ENCODE data around the gene ERI3.

ERI3 gene

GRCh38 chr1:44228218-44228617 is 126.8 kb downstream of the ERI3 start:
- no peaks in the 10 kb centered on the region for H3K27me3 Mint-ChIP-seq (ENCODE audit: low read depth)
- TF ChIP-seq, protein P1, sequence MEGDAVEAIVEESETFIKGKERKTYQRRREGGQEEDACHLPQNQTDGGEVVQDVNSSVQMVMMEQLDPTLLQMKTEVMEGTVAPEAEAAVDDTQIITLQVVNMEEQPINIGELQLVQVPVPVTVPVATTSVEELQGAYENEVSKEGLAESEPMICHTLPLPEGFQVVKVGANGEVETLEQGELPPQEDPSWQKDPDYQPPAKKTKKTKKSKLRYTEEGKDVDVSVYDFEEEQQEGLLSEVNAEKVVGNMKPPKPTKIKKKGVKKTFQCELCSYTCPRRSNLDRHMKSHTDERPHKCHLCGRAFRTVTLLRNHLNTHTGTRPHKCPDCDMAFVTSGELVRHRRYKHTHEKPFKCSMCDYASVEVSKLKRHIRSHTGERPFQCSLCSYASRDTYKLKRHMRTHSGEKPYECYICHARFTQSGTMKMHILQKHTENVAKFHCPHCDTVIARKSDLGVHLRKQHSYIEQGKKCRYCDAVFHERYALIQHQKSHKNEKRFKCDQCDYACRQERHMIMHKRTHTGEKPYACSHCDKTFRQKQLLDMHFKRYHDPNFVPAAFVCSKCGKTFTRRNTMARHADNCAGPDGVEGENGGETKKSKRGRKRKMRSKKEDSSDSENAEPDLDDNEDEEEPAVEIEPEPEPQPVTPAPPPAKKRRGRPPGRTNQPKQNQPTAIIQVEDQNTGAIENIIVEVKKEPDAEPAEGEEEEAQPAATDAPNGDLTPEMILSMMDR (IDR thresholded peaks at IDR 0.05; ENCODE audit: unreplicated experiment in 3 of 3): no peak
- H3K9me3 Mint-ChIP-seq: no peaks in the 10 kb centered on the region
- peaks cover 12% of the 10 kb centered on the region for H3K4me1 Mint-ChIP-seq
- peaks cover 61% of the 10 kb centered on the region for H3K36me3 Mint-ChIP-seq (ENCODE audit: low read depth)
- no peak overlapping the region for H3K27ac Mint-ChIP-seq
- no peak overlapping the region for H3K4me3 Mint-ChIP-seq

DNA sequence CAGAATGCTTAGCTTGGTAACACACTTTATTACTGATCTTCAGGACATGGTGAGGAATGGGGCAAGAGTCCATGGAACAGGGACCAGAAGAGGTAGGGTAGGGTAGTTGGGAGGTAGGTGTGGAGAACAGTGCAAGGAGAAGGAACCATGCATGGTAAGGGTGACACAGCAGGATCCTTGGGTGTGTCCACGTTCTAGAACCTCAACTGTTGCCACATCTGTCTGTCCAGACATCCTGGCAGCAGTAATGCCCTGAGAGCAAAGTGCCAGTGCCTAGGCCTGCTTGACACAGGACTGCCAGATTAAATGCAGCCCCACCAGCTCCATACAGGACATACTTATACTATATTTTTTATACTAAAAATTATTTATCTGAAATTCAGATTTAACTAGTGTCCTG is 127.8 kb downstream of the ERI3 start:
- H3K27ac Mint-ChIP-seq: no peak overlapping the region
- TF ChIP-seq, protein P1 (IDR thresholded peaks at IDR 0.05; ENCODE audit: unreplicated experiment in 3 of 3): no peak
- no peaks in the 10 kb centered on the region for H3K9me3 Mint-ChIP-seq

DNA sequence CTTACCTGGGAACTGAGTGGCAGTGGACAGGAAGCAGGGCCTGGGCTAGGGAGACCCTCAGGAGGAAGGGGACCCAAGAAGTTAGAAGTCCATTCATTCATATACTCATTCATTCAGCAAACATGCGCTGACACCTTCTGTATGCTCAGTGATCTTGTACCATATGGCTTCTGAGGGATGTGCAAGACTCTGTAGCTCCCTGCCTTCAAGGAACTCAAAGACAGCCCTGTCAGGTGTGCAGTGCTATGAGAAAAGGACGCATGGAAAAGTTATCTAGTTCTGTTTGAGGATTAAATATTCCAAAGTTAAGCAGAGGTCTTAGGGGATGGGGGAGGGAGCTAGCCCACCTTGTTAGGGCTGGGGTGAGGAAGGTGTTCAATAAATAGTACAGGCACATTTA is 129.3 kb downstream of the ERI3 start:
- TF ChIP-seq, protein P1 (IDR thresholded peaks at IDR 0.05; ENCODE audit: unreplicated experiment in 3 of 3): no peak
- peaks cover 45% of the 10 kb centered on the region for H3K36me3 Mint-ChIP-seq (ENCODE audit: low read depth)
- H3K27me3 Mint-ChIP-seq (ENCODE audit: low read depth): no peaks in the 10 kb centered on the region
- H3K4me1 Mint-ChIP-seq: peaks cover 12% of the 10 kb centered on the region
- no peak overlapping the region for H3K4me3 Mint-ChIP-seq
- no peak overlapping the region for H3K27ac Mint-ChIP-seq
- no peaks in the 10 kb centered on the region for H3K9me3 Mint-ChIP-seq

More for the DNA sequence above, 127.8 kb downstream of the ERI3 start:
- no peaks in the 10 kb centered on the region for H3K27me3 Mint-ChIP-seq (ENCODE audit: low read depth)
- H3K4me1 Mint-ChIP-seq: peaks cover 12% of the 10 kb centered on the region
- peaks cover 52% of the 10 kb centered on the region for H3K36me3 Mint-ChIP-seq (ENCODE audit: low read depth)
- no peak overlapping the region for H3K4me3 Mint-ChIP-seq

DNA sequence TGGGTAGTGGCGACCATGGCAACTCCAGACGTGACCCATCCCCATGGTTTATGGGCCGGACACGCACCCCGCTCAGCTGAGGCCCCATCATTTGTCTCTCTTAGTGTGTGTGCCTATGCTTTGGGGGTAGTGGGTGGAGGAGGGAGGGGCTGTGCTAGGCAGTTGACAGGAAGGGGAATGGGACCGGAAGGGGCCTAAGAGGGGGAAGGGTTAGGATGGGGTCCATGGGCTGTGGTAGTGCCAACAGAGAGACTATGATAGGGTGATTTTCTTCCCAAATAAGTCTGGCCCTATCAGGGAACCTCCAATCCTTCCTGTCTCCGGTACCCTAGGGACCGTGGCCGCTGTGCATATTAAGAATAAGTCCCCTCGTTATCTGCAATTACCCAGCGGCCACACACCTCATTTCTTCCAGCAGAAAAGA is 131.9 kb downstream of the ERI3 start:
- peaks cover 54% of the 10 kb centered on the region for H3K36me3 Mint-ChIP-seq (ENCODE audit: low read depth)
- H3K27me3 Mint-ChIP-seq (ENCODE audit: low read depth): no peaks in the 10 kb centered on the region
- TF ChIP-seq, protein P1 (IDR thresholded peaks at IDR 0.05; ENCODE audit: unreplicated experiment in 3 of 3): no peak
- H3K4me1 Mint-ChIP-seq: peaks cover 12% of the 10 kb centered on the region
- no peaks in the 10 kb centered on the region for H3K9me3 Mint-ChIP-seq
- H3K4me3 Mint-ChIP-seq: no peak overlapping the region
- peak overlapping the region in 1 of 3 experiments; percentile 8 for H3K27ac Mint-ChIP-seq

- H3K27me3 Mint-ChIP-seq (ENCODE audit: low read depth): no peaks in the 10 kb centered on the region
- H3K9me3 Mint-ChIP-seq: no peaks in the 10 kb centered on the region
- no peak overlapping the region for H3K4me3 Mint-ChIP-seq
- H3K4me1 Mint-ChIP-seq: peaks cover 12% of the 10 kb centered on the region
- H3K36me3 Mint-ChIP-seq (ENCODE audit: low read depth): peaks cover 54% of the 10 kb centered on the region
- no peak overlapping the region for H3K27ac Mint-ChIP-seq
- TF ChIP-seq, protein P1 (IDR thresholded peaks at IDR 0.05; ENCODE audit: unreplicated experiment in 3 of 3): no peak
Measured at GRCh38 chr1:44222397-44223186, 132.5 kb downstream of the ERI3 start.

- H3K27me3 Mint-ChIP-seq (ENCODE audit: low read depth): no peaks in the 10 kb centered on the region
- no peak overlapping the region for H3K27ac Mint-ChIP-seq
- no peaks in the 10 kb centered on the region for H3K9me3 Mint-ChIP-seq
- peaks cover 12% of the 10 kb centered on the region for H3K4me1 Mint-ChIP-seq
- TF ChIP-seq, protein P1 (IDR thresholded peaks at IDR 0.05; ENCODE audit: unreplicated experiment in 3 of 3): no peak
- peaks cover 56% of the 10 kb centered on the region for H3K36me3 Mint-ChIP-seq (ENCODE audit: low read depth)
- H3K4me3 Mint-ChIP-seq: no peak overlapping the region
Measured at GRCh38 chr1:44221769-44222168, 133.3 kb downstream of the ERI3 start.

Data from nephron (organoid).